DOHH2 (cell line): Measurements from ENCODE around the gene MARCHF9.

Experiments
- H3F3A ChIP-seq: fragments of 200-600 bp; sonication (generic), shearing (Covaris generic); 2 replicates; pipeline ENCODE4 v1.6.0; 2016; ENCODE audit warnings: antibody characterized with exemption, mild to moderate bottlenecking; ENCODE audit not compliant: control insufficient read depth, insufficient read depth
- H3K27ac ChIP-seq: fragments of 200-600 bp; sonication (generic); 2 replicates; pipeline ENCODE4 v1.5.1; 2014; ENCODE audit warnings: low read depth, mild to moderate bottlenecking, low read length, moderate library complexity
- H3K27me3 ChIP-seq: fragments of 200-600 bp; sonication (generic); 2 replicates; pipeline ENCODE4 v1.6.1; 2014; ENCODE audit warnings: mild to moderate bottlenecking, low read length, mixed read lengths; ENCODE audit not compliant: control insufficient read depth
- H3K36me3 ChIP-seq: fragments of 200-600 bp; sonication (generic); 2 replicates; pipeline ENCODE4 v1.6.1; 2014; ENCODE audit warnings: mild to moderate bottlenecking, low read length, moderate library complexity, mixed read lengths; ENCODE audit not compliant: control insufficient read depth
- H3K4me1 ChIP-seq: fragments of 200-600 bp; sonication (generic); 2 replicates; pipeline ENCODE4 v1.6.1; 2014; ENCODE audit warnings: mild to moderate bottlenecking, low read length, mixed read lengths; ENCODE audit not compliant: control insufficient read depth
- H3K4me2 ChIP-seq: fragments of 200-600 bp; sonication (generic); 2 replicates; pipeline ENCODE4 v1.6.0; 2014; ENCODE audit warnings: mild to moderate bottlenecking, low read length, moderate library complexity
- H3K4me3 ChIP-seq: fragments of 200-600 bp; sonication (generic); 2 replicates; pipeline ENCODE4 v1.5.1; 2014; ENCODE audit warnings: mild to moderate bottlenecking, low read length, mixed read lengths
- H3K79me2 ChIP-seq: fragments of 200-600 bp; sonication (generic); 2 replicates; pipeline ENCODE4 v1.6.1; 2014; ENCODE audit warnings: mild to moderate bottlenecking, low read length, mixed read lengths; ENCODE audit not compliant: control insufficient read depth
- H3K9me2 ChIP-seq: fragments of 200-600 bp; sonication (generic); replicated peaks from 2 replicates; pipeline ENCODE4 v1.6.1; 2014; ENCODE audit warnings: mild to moderate bottlenecking, low read length, mixed read lengths; ENCODE audit not compliant: control insufficient read depth
- H3K9me3 ChIP-seq: fragments of 200-600 bp; sonication (generic); 2 replicates; pipeline ENCODE4 v1.6.1; 2014; ENCODE audit warnings: antibody characterized with exemption, low read length, mixed read lengths; ENCODE audit not compliant: control insufficient read depth, insufficient read depth
- H4K20me1 ChIP-seq: fragments of 200-600 bp; sonication (generic); 2 replicates; pipeline ENCODE4 v1.6.0; 2014; ENCODE audit warnings: low read depth, mild to moderate bottlenecking, antibody characterized with exemption, low read length, moderate library complexity; ENCODE audit not compliant: control insufficient read depth, insufficient read depth
- EZH2phosphoT487 ChIP-seq: fragments of 200-600 bp; sonication (generic); IDR thresholded peaks from 2 replicates; pipeline ENCODE4 v1.6.1; 2017; ENCODE audit warnings: borderline replicate concordance, mild to moderate bottlenecking, antibody characterized with exemption, low read length, moderate library complexity, mixed read lengths
- TF ChIP-seq, protein P1 (sequence below): fragments of 200-600 bp; sonication (generic); IDR thresholded peaks from one replicate; pipeline ENCODE4 v1.5.1; 2014; ENCODE audit warnings: antibody characterized with exemption, mild to moderate bottlenecking, low read depth, low read length; ENCODE audit not compliant: poor library complexity, severe bottlenecking

MARCHF9 gene

DNA sequence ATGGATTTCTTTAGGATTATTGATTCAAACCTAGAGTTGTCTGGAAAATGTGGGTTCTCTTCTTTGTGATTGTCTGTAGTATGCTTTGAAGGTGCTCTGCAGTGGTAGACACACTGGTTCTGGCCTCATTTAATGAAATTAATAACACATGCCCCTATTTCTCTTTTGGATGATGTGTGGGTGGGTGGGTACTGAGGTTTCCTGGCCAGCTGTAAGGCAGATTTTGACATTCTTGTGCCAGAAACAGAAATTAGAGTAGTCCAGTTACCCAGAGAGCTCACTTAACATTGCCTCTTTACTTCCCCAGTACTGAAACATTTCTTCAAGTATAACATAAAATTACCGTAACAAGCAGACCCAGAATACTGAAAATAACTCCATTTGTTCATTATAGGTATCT, 42.1 kb downstream of the MARCHF9 start:
- H3K4me3 ChIP-seq: no peak overlapping the region
- no peak for TF ChIP-seq EZH2phosphoT487
- TF ChIP-seq, protein P1, sequence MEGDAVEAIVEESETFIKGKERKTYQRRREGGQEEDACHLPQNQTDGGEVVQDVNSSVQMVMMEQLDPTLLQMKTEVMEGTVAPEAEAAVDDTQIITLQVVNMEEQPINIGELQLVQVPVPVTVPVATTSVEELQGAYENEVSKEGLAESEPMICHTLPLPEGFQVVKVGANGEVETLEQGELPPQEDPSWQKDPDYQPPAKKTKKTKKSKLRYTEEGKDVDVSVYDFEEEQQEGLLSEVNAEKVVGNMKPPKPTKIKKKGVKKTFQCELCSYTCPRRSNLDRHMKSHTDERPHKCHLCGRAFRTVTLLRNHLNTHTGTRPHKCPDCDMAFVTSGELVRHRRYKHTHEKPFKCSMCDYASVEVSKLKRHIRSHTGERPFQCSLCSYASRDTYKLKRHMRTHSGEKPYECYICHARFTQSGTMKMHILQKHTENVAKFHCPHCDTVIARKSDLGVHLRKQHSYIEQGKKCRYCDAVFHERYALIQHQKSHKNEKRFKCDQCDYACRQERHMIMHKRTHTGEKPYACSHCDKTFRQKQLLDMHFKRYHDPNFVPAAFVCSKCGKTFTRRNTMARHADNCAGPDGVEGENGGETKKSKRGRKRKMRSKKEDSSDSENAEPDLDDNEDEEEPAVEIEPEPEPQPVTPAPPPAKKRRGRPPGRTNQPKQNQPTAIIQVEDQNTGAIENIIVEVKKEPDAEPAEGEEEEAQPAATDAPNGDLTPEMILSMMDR: no peak
- H3K27ac ChIP-seq: no peak overlapping the region
- no peaks in the 10 kb centered on the region for H3K4me1 ChIP-seq
- H3K27me3 ChIP-seq: no peaks in the 10 kb centered on the region
- H3K4me2 ChIP-seq: no peak overlapping the region
- H4K20me1 ChIP-seq: no peaks in the 10 kb centered on the region
- no peaks in the 10 kb centered on the region for H3K79me2 ChIP-seq
- 0 out of 2 replicates have a peak, but pooled peaks cover 7% of the 10 kb centered on the region for H3F3A ChIP-seq
- peaks cover 59% of the 10 kb centered on the region for H3K36me3 ChIP-seq
- no peaks in the 10 kb centered on the region for H3K9me3 ChIP-seq
- no peaks in the 10 kb centered on the region for H3K9me2 ChIP-seq

DNA sequence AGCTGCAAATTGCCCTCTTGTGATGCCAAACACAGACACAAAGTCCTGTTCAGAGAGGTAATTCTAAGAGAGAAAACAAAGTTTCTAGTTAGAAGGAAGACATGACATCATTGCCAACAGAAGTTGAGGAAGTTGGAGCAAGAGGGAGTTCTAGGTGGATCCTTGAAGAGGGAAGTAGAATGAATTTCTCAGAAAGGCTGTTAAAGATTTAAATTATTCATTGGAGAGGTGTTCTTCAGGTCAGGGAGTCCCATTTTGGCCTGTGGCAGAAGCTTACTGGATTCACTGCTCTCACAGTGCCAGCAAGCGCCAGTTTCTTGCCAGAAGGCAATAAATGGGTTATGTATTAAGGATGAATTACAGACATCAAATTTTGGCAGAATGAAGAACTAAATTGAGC, 43.0 kb downstream of the MARCHF9 start:
- TF ChIP-seq, protein P1: no peak
- no peak for TF ChIP-seq EZH2phosphoT487
- Histone ChIP-seq H3K9me2 (no peaks in the 10 kb centered on the region), H3K36me3 (peaks cover 51% of the 10 kb centered on the region), H3K4me2 (no peak overlapping the region), H3K9me3 (no peaks in the 10 kb centered on the region), H3K27ac (no peak overlapping the region), H3F3A (0 out of 2 replicates have a peak, but pooled peaks cover 7% of the 10 kb centered on the region), H3K27me3 (no peaks in the 10 kb centered on the region), H3K79me2 (no peaks in the 10 kb centered on the region), H3K4me3 (no peak overlapping the region), H3K4me1 (no peaks in the 10 kb centered on the region), H4K20me1 (no peaks in the 10 kb centered on the region)

DNA sequence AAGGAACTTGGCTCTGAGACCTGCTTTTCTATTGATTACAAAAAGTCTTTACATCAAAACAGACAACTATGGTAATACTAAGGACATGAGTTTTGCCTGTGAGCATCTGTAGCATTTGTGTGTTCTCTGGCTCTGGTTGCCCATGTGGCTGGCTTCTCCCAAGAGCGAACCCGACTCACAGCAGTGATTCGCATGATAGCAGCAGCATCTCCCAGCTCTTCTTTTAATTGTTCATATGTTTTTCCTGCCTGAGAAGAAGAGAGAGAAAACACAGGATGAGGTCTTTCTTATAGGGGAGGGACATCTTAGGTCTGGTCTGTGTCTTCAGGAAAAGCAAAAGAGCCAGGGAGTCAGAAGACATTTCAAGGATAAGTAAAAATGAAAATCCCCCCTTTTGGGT, 46.1 kb downstream of the MARCHF9 start:
- no peaks in the 10 kb centered on the region for H3K4me1 ChIP-seq
- H3K27ac ChIP-seq: no peak overlapping the region
- H3F3A ChIP-seq: 0 out of 2 replicates have a peak, but pooled peaks cover 7% of the 10 kb centered on the region
- no peak for TF ChIP-seq EZH2phosphoT487
- TF ChIP-seq, protein P1: no peak
- H3K9me3 ChIP-seq: no peaks in the 10 kb centered on the region
- H3K4me2 ChIP-seq: no peak overlapping the region
- H3K9me2 ChIP-seq: no peaks in the 10 kb centered on the region
- peaks cover 29% of the 10 kb centered on the region for H3K36me3 ChIP-seq
- H3K79me2 ChIP-seq: no peaks in the 10 kb centered on the region
- H3K27me3 ChIP-seq: no peaks in the 10 kb centered on the region
- no peak overlapping the region for H3K4me3 ChIP-seq
- no peaks in the 10 kb centered on the region for H4K20me1 ChIP-seq

DNA sequence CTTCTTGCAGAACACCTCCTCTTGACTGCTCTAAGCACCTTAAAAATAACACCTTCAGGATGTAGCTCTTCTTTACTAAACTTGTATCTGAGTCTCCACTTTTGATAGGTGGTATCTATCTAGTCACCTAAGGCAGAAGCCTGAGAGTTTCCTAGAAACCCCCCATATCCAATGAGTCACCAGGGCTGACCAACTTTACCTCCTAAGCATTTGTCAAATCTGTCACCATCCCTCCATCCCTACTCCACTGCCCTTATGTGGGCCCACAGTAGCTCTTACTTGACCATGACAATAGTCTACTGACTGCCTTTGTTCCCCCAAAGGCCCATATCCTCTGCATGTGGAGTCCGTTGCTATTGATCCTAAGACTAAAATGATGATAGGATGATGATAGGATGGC, 47.7 kb downstream of the MARCHF9 start:
- peaks cover 13% of the 10 kb centered on the region for H3K36me3 ChIP-seq
- no peak overlapping the region for H3K4me3 ChIP-seq
- 0 out of 2 replicates have a peak, but pooled peaks cover 2% of the 10 kb centered on the region for H3F3A ChIP-seq
- no peaks in the 10 kb centered on the region for H3K27me3 ChIP-seq
- no peaks in the 10 kb centered on the region for H3K4me1 ChIP-seq
- no peaks in the 10 kb centered on the region for H3K79me2 ChIP-seq
- TF ChIP-seq, protein P1: no peak
- TF ChIP-seq EZH2phosphoT487: no peak
- H3K27ac ChIP-seq: no peak overlapping the region
- no peaks in the 10 kb centered on the region for H3K9me3 ChIP-seq
- no peaks in the 10 kb centered on the region for H4K20me1 ChIP-seq
- H3K9me2 ChIP-seq: no peaks in the 10 kb centered on the region
- H3K4me2 ChIP-seq: no peak overlapping the region
